Brain microvascular endothelial cell (primary cell): Measurements from ENCODE around the gene BRD1.

Experiments used
- DNase-seq: peaks from one replicate; pipeline ENCODE4 v3.0.0-alpha.2; 2020
- H3K27ac ChIP-seq: fragments of 250-450 bp; sonication (Bioruptor Pico); 2 replicates; pipeline ENCODE4 v1.5.1; 2020; ENCODE audit warnings: mild to moderate bottlenecking, moderate library complexity
- H3K27me3 ChIP-seq: fragments of 250-450 bp; sonication (Bioruptor Pico); replicated peaks from 2 replicates; pipeline ENCODE4 v1.5.1; 2020; ENCODE audit warnings: mild to moderate bottlenecking
- H3K36me3 ChIP-seq: fragments of 250-450 bp; sonication (Bioruptor Pico); replicated peaks from 2 replicates; pipeline ENCODE4 v1.5.1; 2020; ENCODE audit warnings: mild to moderate bottlenecking
- H3K4me3 ChIP-seq: 2 replicates; pipeline ENCODE4 v1.5.1; 2011; ENCODE audit warnings: low read depth, mild to moderate bottlenecking, control low read depth, low read length, moderate library complexity
- CTCF ChIP-seq: IDR thresholded peaks from 2 replicates; pipeline ENCODE4 v1.5.1; 2011; ENCODE audit warnings: low read depth, mild to moderate bottlenecking, moderate library complexity, low read length, control low read depth, inconsistent platforms; ENCODE audit errors: missing control alignments
- in situ Hi-C: cut with HindIII; loops from 2 replicates; pipeline ENCODE4 v1.10.0; 2017; ENCODE audit warnings: low sequenced_read_pairs, low pct_ligation_motif_present

The BRD1 gene

DNA sequence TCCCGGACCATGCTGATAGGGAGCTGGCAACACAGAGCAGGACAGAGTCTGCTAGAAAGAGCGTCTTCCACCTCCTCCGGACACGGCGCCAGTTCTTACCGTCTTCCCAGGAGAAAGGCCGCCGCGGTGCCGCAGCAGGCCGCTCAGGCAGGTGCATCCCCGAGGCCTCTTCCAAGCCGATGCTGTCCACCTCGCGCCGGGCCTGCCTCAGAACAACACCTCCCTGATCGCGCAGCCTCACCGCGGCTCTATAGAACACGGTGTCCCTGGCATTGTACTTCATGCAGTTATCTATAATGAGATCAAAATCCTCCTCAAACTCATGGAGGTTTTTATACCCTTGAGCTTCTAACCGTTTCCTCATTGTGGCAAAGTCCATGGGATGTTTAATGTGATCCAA lies 30.0 kb downstream of the BRD1 start:
- Histone ChIP-seq H3K36me3 (peaks cover 60% of the 10 kb centered on the region), H3K4me3 (no peak overlapping the region), H3K27me3 (no peaks in the 10 kb centered on the region), H3K27ac (no peak overlapping the region)
- TF ChIP-seq CTCF = no peak
- in situ Hi-C loops = no loop called here
- no peak for DNase-seq

- H3K4me3 ChIP-seq = no peak overlapping the region
- peaks cover 65% of the 10 kb centered on the region for H3K36me3 ChIP-seq
- H3K27me3 ChIP-seq = no peaks in the 10 kb centered on the region
- no peak overlapping the region for H3K27ac ChIP-seq
- no peak for TF ChIP-seq CTCF
- in situ Hi-C loops = no loop called here
- no peak for DNase-seq
Observed at GRCh38 chr22:49796596-49797270, 30.9 kb downstream of the BRD1 start.

GRCh38 chr22:49795521-49795920 lies 32.2 kb downstream of the BRD1 start:
- Histone ChIP-seq H3K4me3 (no peak overlapping the region), H3K27me3 (no peaks in the 10 kb centered on the region), H3K27ac (no peak overlapping the region), H3K36me3 (peaks cover 72% of the 10 kb centered on the region)
- in situ Hi-C loops = no loop called here
- TF ChIP-seq CTCF = no peak
- no peak for DNase-seq

GRCh38 chr22:49793871-49794270 lies 33.8 kb downstream of the BRD1 start:
- peaks cover 68% of the 10 kb centered on the region for H3K36me3 ChIP-seq
- no peak for DNase-seq
- TF ChIP-seq CTCF = no peak
- H3K27ac ChIP-seq = no peak overlapping the region
- H3K4me3 ChIP-seq = no peak overlapping the region
- no peaks in the 10 kb centered on the region for H3K27me3 ChIP-seq
- in situ Hi-C loops = no loop called here

DNA sequence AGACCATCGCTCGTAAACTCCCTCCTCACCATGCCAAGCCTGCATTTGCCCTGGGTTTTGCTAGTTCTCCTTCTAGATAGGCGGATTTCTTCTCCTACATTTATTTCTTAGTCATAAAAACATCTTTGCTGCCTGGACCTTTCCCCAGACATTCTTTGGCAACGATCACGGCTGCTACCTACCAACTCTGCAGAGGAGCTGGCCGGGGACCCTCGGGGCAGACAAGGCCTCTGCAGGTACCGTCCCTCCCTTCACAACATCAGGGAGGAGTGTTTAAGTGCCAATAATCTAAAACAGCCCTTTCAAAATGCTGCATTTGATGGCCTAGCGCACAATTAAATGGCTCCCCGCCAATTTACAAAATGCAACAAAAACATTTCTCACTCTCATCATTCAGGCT lies 34.4 kb downstream of the BRD1 start:
- DNase-seq = no peak
- Histone ChIP-seq H3K36me3 (peaks cover 62% of the 10 kb centered on the region), H3K27me3 (no peaks in the 10 kb centered on the region), H3K27ac (no peak overlapping the region), H3K4me3 (no peak overlapping the region)
- in situ Hi-C loops = no loop called here
- TF ChIP-seq CTCF = no peak

- in situ Hi-C loops = no loop called here
- Histone ChIP-seq H3K27me3 (no peaks in the 10 kb centered on the region), H3K36me3 (peaks cover 59% of the 10 kb centered on the region), H3K27ac (no peak overlapping the region), H3K4me3 (no peak overlapping the region)
- TF ChIP-seq CTCF = no peak
- DNase-seq = no peak
Observed at GRCh38 chr22:49792107-49792506, 35.6 kb downstream of the BRD1 start.
